SKM-1 treated with dmso at 0.1 percent for 144 hours (cell line): Measurements from ENCODE around the gene BPIFA2.

ENCODE experiments used
- DNase-seq: peaks from one replicate; lab custom pipeline; 2025; ENCODE audit not compliant: unreplicated experiment; lab: John Stamatoyannopoulos, UW

Gene BPIFA2

DNA sequence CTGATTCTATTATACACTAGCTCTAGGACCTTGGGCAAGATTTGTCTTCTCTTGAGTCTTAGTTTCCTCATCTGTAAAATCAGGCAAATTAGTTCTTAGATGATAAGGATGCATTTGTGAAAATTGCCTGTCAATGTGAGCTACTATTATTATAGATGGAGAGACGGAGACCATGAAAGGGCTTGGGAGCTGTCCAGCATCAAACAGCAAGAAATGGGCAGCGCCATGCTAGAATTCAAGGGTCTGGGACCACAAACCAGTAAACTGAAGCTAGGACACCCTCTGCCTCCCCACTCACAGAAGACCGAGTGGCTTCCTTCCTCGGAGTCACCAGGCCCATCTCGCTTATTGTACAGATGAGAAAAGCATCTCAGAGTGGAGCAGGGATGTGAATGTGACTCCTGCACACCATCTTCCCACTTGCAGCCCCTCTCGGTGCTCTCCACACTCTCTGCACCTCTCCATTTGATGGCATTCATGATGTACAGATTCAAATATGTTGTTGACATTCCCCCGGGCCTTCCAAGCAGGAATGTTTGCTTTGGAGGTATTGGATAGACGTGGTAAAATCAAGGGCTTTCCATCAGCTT lies 25.0 kb downstream of the BPIFA2 start:
- DNase-seq: no peak

GRCh38 chr20:33199026-33199425 lies 31.1 kb downstream of the BPIFA2 start:
- DNase-seq: no peak

GRCh38 chr20:33202451-33202850 lies 34.5 kb downstream of the BPIFA2 start:
- DNase-seq: no peak

- DNase-seq: no peak
These were observed 35.5 kb downstream of the BPIFA2 start for GRCh38 chr20:33203444-33203843.

GRCh38 chr20:33209789-33210188 lies 41.8 kb downstream of the BPIFA2 start:
- DNase-seq: no peak

DNA sequence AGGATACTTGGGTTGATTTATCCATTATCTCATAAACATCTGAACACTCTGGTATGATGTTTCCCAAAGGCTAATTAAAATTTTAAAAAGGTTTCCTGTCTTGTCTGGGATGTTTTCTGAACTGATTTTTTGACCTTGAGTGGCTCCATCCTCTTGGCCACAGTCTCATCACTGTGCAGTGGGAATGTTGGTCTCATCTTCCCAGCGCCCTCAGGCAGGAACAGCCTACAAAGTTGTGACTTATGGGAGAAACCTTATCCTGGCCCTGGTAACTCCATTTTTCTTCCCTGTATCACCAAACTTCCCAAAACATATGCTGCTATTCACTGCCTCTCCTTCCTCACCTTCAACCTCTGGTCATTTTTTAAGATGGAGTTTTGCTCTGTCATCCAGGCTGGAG lies 42.4 kb downstream of the BPIFA2 start:
- DNase-seq: no peak

DNA sequence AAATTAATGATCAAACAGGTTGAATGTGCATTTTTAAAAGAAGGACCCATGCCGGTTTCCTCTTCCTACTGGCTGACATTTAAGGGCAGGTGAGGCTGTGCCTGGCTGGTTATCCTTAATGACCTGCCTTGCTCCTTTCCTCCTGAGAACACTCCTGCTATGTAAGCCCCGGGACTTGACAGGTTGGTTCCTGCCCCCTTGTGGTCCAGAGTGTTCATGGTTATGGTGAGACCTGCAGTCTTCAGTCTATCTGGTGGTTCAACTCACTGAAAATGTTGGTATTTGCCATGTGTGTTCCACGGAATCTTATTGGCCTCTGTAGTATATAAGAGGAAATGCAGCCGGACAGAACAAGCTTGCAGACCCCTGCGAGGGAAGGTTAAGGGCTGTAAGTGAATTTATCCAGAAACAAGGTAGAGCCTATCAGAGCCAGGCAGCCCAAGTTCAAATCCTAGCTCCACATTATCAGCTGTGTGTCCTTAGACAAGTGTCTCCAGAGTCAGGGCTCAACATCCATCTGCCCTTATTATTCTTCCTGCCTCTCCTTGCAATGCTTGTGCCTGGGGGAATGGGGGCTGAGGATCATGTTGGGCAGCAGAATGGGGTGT lies 44.0 kb downstream of the BPIFA2 start:
- no peak for DNase-seq

GRCh38 chr20:33217052-33217451 lies 49.1 kb downstream of the BPIFA2 start, which contains the start of gene BPIFA3:
Gene BPIFA3 (plus strand): TSS chr20:33217352. CDS start chr20:33217537, 185 bp downstream.
- no peak for DNase-seq

DNA sequence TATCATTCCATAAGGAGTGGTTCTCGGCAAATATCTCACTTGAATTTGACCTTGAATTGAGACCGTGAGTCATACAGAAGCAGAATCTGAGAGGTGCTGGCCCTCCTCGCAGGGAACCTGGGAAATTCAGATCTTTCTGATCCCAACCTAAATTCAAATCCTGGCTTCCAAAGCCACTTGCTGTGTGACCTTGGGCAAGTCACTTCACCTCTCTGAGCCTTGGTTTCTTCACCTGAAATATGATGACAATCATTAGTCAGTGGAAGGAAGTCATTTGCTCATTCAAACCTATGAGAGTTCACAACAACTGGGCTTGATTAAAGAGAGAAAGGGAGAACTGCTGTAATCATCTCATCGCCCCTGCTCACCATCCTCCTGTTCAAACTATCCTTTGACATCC lies 56.4 kb downstream of the BPIFA2 start:
- DNase-seq: no peak

GRCh38 chr20:33229843-33230242 lies 61.9 kb downstream of the BPIFA2 start:
- no peak for DNase-seq
